CD4-positive, alpha-beta T cell treated with Interleukin-17A for 4 hours (primary cell): ENCODE results near the gene RYR2.

Source experiments
- DNase-seq: peaks from one replicate; pipeline ENCODE4 v3.0.0-alpha.2; 2020; ENCODE audit warnings: mixed read lengths

RYR2 gene

DNA sequence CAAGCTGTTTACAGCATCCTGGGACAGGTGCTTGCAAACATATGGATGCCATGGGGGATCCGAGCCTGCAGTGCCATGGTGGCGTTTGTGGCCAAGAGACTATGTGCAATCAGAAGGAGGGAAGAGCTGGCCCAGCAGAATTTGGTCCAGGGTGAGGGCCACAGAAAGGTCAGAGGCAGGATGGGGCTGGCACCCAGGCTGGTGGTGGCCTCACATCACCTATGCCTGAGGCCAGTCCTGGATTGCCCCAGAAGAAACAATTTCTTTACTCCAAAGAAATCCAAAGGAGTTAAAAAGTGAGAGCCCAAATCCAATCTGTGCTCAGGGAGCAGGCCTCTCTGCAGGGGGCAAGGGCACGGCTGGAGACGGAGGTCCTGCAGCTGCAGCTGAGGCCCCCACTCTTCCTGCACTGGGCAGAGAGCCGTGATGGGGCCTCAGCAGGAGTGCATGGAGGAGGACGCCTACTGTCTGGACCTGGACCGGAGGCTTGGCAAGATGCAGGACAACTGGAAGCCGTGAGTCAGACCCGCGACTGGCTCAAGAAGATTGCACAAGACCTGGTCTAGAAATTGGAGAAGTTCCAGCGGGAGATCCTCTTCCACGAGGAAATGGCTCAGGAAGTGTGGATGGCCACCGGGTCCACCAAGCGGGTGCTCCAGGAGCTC is 163.5 kb downstream of the RYR2 start:
- DNase-seq = no peak

DNA sequence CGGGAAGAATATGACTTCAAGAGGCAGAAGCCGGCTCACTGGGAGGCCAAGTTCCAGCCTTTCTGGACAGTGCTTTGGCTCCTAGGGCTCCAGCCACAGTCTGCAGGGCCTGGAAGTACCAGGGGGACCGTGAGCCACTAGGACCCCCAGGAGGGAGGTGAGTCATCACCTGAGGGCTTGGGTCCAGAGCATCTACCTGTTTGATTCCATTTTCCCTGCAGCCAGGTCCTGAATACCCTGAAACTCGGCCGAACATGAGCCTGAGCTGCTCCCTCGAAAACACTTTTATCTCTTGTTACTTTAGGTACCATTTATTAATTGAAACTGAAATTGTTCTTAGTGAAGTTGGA is 164.1 kb downstream of the RYR2 start:
- DNase-seq = no peak

DNA sequence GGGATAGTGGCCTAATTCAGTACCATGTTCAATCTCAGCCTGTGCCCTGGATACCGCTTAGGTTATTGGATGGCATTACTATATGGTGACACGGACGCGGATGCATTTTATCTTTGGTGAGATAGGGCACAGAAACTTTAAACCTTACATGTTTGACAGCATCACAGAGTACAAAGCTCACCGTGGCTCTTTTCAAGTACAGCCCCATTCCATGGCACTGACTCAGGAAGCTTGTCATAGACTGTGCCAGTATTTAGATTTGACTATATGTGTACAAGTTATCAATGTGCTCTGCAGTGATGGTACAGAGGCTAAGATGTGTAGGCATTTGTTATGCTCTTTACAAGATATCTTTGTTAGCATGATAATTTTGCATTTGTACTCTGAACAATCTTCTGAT is 169.0 kb downstream of the RYR2 start:
- no peak for DNase-seq

DNA sequence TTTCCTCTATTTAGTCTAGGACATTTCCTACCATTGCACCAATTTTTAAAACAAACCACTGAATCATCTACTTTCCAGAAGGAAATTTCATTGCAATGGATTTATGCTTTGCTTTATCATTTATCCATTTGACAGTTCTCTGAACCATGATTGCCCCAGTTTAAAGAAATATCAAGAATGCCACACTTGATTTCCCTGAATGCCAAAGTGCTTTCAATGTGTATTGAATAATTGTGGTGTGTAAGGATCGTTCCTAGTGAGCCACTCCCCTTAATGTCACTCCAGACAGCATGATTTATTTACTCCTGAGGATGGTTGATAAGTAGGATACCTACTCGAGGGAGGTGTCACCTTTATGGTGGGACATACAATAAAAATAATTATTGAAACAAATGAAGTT is 169.6 kb downstream of the RYR2 start:
- DNase-seq = no peak

DNA sequence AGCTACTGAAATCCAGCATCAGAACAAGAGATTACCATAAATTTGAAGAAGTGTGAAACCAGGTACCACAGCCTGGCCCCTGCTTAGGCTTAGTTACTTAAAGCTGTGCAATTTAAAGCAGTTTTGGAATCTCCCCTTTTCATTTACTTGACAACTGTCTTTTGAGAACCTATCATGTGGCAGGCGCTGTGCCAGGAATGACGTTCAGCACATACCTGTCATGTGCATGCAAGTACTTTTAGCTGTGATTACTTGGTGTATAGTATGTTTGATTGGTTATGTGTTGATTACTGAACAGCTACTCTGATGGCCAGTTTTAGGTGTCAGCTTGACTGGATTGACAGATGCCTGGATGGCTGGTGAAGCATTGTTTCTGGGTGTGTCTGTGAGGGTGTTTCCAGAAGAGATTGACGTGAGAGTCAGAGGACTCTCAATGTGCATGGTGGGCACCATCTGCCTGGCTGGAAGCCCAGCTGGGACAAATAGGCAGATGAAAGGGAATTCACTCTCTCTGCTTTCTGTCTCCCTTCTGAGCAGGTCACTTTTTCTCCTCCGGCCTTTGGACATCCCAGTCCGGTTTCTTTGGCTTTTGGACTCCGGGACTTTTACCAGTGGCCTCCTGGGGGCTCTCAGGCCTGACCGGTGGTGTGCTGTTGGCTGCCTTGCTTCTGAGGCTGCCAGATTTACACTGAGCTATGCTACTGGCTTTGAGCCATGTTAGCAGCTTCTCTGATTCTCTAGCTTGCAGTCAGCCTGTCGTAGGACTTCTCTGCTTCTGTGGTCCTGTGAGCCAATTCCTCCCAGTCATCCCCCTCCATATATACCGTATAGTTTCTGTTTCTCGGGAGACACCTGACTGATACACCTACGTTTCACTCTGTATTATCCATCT is 178.0 kb downstream of the RYR2 start:
- no peak for DNase-seq

DNA sequence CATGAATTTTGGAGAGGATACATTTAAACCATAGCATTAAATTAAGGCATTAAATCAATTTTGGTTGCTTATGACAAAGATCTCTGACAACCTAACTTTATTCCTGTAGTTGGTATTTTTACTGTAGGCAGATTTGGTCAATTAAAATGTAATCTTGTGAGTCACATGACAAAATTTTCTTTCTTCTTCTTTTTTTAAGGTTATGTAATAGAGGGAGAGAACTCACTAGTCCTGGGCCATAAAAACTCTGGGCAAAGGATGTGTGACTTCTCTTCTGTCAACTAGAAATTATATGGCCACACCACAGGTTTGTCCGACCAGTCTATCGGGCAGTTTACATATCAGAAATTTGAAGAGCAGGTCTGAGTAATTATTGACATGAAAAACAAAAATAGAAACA is 181.4 kb downstream of the RYR2 start:
- DNase-seq = no peak

DNA sequence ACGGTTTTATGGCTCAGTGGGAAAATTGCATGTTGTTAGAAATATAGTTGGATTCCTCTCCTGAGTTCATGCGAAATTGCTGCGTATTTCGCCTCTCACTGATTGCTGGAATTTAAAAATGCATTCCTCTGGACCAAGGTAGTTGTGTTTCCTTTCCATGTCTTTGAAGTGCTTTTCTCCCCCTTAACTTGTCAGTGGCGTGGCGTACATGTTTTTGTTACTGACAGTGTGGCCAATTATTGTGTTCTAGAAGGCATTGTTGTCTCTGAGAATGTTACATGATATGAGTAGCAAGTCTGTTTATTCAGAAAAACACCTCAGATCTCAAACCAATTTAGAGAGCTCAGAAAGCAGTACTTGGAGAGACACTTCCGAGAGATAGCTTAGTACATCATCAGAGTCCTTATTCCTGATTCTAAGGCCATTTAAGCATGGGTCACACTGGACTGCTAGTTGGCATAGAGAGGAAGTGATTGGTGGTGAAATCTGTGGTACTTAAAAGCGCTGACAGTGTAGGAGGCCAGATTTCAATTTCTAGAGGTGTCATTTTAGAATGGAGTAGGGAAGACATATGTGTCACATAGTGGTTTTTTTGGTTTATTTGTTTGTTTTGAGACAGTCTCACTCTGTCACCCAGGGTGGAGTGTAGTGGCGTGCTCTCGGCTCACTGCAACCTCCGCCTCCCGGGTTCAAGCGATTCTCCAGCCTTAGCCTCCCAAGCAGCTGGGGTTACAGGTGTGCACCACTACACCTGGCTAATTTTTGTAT is 184.4 kb downstream of the RYR2 start:
- no peak for DNase-seq

DNA sequence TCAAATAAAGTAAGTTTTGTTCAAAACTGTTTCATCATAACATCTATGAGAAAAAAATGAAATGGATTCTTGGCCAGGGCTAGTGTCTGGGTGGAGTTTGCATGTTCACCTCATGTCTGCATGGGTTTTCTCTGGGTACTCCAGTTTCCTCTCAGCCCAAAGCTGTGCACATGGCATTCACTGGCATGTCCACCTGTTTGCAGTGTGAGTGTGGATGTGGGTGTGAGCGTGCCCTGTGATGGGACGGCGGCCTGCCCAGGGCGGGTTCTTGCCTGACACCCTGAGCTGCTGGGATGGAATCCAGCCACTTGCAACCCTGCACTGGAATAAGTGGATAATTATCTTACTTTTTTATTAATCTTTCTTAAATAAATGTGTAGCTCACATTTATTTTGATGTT is 185.5 kb downstream of the RYR2 start:
- DNase-seq = no peak

DNA sequence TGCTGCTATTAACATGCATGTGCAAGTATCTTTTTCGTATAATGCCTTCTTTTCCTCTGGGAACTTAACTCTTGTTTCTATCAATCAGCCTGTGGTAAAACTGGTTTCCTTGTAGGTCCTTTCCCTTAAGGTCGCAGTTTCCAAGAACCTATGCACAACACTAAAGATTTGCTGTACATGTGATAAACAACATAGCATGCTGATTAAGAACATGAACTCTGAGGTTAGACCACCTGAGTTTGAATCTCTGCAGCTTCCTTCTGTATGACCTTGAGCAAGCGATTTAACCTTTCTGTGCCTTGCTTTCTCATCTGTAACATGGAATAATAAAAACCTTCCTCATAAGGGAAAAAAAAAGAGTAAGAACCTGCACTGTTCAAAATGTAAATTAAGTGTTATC is 186.4 kb downstream of the RYR2 start:
- DNase-seq = no peak

DNA sequence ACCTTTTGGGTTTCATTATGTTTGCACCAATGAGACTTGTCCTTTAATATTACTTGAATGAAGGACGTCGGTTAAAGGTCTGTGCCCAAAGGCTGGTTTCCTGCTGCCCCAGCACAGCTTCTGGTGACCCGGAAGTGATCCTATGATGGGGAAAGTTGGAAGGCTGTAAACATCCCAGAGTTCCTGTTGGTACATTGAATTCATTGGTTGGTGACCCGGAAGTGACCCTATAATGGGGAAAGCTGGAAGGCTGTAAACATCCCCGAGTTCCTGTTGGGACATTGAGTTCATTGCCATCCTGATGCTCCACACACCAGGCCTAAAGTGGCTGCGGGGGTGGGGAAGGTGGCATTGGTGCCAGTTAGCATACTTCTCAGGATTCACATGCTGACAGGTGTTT is 187.3 kb downstream of the RYR2 start:
- DNase-seq = no peak

DNA sequence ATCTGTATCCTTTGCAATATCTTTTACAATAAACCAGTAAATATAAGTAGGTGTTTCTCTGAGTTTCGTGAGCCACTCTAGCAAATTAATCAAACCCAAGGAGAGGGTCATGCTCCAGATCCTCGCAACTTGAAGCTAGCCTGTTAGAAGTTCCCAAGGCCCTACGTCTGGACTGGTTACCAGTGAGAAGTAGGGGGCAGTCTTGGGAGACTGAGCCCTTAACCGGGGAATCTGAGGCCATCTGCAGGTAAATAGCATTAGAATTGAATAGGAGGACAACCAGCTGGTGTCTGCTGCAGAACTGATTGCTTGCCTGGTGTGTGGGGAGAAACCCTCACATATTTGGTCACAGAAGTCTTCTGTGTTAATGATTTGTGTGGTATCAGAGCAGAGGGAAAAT is 190.5 kb downstream of the RYR2 start:
- no peak for DNase-seq

DNA sequence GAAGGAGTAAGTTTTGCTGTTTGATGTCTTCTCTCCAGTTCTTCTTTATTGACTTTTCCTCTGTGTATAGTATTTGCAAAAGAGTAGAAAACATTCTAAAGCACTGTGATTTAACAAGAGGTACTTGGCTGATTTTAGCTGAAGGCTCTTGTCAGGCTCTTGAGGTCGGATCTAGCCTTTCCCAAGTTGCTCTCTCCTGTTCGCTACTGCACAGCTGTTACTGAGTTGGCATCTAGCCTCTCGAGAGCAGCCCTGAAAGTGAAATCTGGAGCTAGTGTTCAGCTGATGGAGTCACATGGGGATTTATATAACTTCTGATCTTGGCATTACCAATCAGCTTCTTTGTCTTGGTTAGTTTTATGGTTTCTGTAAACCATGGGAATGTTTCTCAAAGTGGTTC is 193.1 kb downstream of the RYR2 start:
- DNase-seq = no peak

DNA sequence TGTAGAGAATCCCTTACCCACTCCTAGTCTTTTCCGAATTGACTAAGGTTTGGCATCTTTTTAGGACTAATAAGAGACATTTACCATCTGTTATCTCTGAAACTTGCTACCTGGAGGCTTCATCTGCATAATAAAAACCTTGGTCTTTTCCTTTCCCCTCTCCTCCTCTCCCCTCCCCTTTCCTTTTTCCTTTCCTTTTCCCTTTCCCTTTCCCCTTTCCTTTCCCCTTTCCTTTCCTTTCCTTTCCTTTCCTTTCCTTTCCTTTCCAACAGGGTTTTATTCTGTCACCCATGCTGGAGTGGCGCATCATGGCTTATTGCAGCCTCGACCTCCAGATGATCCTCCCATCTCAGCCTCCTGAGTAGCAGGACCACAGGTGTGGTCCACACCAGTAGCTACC is 195.7 kb downstream of the RYR2 start:
- no peak for DNase-seq

DNA sequence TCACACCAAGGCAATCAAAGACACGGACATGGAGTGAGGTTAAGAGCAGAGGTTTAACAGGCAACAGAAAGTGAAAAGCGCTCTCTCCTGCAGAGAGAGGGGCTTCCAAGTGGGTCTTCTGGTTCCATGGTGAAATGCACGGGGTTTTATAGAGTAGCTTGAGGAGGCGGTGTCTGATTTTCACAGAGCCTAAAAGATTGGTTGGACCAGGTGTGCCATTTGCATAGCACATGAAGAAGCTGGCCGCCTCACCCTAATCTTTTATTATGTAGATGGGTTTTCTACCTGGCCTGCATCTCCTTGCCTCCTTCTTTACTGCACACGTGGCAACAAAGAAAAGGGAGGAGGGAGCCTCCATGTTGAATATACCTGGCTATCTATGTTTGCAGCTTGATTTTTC is 197.3 kb downstream of the RYR2 start:
- DNase-seq = no peak

DNA sequence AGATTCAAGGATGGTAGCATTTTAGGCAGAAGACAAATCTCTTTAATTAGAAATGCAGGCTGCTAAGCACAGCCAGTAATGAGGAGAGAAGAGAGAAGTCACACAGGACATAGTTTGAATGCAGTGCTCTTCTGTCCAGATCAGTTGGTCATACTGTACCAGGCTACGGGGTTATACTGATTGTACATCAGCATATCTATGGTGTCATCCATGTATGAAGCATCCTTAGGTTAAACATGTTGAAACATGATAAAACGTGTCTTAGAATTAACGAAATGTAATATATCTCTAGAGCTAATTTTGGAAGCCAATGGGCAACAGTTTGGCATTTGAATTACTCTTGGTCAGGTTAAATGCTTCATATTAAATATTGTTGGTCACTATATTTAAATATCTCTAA is 199.1 kb downstream of the RYR2 start:
- DNase-seq = no peak

DNA sequence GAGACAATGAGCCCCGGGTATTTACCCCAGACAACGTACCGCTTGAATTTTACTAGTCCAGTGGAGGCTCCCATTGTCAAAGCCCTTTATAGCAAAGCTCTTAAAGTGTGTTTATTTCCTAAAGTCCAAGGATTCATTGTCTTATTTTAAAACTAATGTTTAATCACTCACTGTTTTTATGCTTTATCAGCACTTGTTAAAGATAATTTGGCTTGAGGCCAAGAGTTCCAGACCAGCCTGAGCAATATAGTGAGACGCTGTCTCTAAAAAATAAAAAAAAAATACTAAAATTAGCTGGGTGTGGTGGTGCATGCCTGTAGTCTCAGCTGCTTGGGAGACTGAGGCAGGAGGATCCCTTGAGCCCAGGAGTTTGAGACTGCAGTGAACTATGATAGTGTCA is 202.8 kb downstream of the RYR2 start:
- DNase-seq = no peak

DNA sequence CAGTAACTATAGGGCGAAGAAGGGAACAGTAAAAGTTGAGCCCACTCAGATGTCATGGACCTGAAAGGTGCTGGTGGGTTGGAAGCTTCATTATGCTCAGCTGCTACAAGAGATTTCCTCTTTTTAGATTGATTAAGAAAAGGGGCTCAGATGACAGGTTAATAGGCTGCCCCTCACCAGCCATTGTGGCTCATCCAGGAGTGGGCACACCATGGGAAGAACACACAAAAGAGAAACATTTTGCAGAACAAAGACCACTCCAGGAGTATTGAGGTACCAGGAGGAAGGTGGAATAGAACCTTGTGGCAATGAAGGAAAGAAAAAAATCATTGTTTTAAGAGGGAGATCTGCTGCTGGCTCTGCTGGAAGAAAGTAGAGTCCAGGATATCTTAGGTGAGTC is 205.5 kb downstream of the RYR2 start:
- no peak for DNase-seq

DNA sequence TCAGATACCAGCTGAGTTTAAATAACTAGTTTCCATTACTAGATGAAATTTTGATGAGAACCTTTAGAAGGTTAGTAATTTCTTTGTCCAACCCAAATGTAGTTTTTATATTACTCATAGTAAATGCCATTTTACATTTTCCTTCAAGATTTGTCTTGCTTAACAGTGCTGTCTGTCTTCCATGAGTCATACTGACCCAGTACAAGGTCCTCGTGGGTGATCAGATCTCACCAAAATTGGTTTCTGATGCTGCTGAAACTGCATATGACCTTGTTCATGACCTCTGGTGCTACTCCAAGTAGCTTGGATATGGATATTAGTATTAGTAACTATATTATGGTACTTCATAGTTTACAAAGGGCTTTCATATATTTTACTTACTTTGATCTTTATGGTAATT is 207.1 kb downstream of the RYR2 start:
- no peak for DNase-seq

DNA sequence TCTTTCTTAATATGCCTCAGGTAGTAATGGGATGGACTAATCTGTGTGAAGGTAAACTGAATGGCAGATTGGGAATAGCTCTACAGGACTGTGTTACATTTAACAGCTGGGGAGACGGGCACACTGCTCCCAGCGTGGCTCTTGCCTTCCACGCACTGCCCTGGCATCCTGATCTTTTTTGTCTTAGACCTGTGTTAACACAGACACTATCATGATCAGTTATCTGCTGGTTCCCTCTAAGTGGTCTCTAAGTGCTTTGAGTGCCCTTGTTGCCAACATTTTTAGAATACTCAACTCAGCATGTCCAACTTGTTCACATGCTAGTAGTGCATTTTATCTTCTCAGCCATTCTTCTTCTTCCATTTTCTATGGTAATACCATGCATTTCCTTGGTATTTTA is 208.1 kb downstream of the RYR2 start:
- no peak for DNase-seq

DNA sequence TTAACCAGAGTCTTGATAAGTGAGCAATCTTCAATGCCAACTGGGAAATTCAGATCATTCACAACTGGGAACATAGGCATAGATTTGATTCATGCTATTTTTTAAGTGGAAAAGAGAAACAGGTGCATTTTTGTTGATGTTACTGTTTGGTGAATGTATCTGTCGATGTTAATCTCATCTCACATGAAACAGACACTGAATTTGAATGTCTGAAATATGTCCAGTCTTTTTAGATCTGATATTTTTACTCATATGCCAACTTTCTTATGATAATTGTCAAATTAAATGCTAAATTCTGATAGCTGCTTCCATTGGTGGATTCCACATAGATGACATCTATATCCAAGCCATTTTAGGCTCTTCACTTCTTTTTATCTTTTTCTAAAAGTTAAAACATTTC is 213.1 kb downstream of the RYR2 start:
- DNase-seq = no peak

DNA sequence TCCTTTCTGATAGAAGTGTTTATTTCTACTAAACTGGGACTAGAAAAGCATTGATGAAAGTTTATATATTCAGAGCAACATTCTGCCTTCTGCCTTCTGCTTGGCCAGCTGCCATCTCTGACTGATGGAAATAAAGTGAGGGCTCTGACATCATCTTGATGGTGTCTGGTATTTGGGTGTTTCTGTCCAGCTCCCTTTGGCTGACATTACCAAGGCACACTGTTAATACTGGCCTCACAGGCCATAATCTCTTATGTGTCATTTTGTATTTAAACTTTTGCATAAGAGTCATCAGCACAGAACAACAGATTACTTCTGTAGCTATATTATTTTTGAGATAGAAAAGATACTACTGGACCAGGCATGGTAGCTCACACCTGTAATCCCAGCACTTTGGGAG is 216.9 kb downstream of the RYR2 start:
- DNase-seq = no peak

DNA sequence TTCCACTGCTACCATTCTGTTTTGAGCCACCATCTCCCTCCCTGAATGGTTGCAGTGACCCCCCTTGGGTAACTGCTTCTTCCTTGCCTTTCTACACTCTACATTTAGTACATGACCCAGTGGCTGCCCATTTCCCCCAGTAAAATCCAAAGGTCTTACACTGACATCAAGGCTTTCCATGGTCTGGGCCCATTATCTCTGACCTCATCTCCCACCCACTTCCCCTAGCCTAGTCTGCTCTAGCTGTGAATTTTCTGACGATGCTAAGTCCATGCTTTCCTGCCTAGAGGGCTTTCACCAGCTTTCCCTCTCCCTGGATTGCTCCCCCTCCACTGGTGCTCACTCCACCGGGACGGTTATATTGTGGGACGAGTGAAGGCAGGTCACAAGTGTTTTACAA is 219.2 kb downstream of the RYR2 start:
- no peak for DNase-seq

DNA sequence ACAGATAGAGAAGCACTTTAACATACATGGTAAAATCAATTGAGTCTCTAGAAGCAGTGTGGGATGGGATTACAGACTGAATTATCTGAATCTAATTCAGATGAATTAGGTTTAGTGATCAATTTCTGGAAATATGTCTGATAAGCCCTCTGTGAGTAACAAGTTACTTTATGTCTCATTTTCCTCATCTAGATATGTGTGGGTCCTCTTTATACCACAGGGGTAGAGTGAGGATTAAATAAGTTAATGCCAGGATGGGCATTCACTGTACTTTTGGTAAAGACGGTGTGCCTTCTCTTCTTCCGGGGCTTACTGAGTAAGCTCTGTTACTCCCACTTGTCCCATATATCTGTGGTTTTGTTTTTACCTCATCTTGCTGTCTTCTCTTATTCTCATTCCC is 225.8 kb downstream of the RYR2 start:
- DNase-seq = no peak

DNA sequence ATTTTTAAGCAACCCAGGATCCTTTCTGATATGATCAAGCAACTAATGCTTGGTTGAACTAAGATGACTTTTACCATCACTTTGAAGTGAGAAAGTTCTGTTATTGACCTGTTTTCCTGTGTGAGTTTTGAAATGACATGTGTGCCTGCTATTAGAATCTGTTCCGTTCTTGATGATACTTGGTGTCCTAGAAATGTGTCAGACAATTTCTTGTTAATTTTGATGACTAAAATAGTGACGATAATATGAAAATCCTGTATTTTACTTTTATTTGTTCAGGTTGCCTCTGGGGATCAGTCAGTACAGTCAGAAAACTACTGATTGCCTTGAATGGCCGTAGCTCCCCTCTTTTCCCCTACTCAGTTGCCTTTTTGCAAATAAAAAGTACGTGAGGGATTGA is 228.0 kb downstream of the RYR2 start:
- DNase-seq = no peak
